ENCODE results near the gene GPR146.

Gene GPR146

DNA sequence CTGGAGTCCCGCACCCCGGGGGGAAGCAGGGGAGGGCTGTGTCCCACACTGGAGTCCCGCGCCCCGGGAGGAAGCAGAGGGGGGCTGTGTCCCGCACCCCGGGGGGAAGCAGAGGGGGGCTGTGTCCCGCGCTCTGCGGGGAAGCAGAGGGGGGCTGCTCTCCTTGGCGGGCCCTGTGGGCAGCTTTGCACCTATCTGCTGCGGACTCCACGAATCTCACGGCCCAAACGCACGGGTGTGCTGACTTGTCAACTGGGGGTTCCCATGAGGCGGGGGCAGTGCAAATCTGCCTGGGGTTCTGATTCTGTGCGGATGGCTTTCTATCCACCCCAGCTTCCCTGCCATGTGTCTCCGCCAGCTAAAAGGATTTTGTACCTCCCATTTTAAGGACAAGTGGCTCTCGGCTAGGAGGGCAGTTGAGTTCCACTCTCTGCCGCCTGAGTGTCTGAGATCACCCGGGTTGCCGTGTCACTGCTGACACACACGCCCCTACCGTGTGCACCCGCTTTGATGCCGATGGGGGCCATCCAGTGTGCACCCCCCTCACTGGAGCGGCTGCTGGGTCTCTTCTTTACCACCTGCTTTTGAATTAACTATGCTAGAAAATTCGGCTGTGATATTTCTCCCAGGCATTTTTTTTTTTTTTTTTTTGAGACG lies 64.0 kb downstream of the GPR146 start:
- H3K36me3 ChIP-seq: no peaks in the 10 kb centered on the region
- H3K4me1 ChIP-seq: peaks cover 0 to 4% (median 0%) of the 10 kb centered on the region in 4 donors
- intact Hi-C loops (cut with DNase I; ENCODE audit: low total_unique reads): no loop called here
- H3K9me3 ChIP-seq: no peaks in the 10 kb centered on the region
- TF ChIP-seq, protein P1, sequence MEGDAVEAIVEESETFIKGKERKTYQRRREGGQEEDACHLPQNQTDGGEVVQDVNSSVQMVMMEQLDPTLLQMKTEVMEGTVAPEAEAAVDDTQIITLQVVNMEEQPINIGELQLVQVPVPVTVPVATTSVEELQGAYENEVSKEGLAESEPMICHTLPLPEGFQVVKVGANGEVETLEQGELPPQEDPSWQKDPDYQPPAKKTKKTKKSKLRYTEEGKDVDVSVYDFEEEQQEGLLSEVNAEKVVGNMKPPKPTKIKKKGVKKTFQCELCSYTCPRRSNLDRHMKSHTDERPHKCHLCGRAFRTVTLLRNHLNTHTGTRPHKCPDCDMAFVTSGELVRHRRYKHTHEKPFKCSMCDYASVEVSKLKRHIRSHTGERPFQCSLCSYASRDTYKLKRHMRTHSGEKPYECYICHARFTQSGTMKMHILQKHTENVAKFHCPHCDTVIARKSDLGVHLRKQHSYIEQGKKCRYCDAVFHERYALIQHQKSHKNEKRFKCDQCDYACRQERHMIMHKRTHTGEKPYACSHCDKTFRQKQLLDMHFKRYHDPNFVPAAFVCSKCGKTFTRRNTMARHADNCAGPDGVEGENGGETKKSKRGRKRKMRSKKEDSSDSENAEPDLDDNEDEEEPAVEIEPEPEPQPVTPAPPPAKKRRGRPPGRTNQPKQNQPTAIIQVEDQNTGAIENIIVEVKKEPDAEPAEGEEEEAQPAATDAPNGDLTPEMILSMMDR (IDR thresholded peaks at IDR 0.05): no peak
- no peak overlapping the region for H3K4me3 ChIP-seq
- no peaks in the 10 kb centered on the region for H3K27me3 ChIP-seq
- no peak overlapping the region for H3K27ac ChIP-seq
- no peak for DNase-seq
